IPS-18c (cell line): ENCODE data around the gene AFF3.

ENCODE experiments used
- H3K4me3 ChIP-seq: 2 replicates; pipeline ENCODE4 v1.7.0; 2013; ENCODE audit warnings: low read depth, mild to moderate bottlenecking, low read length, moderate library complexity; ENCODE audit not compliant: insufficient read depth
- H3K9me3 ChIP-seq: one replicate; pipeline ENCODE4 v1.6.1; 2013; ENCODE audit warnings: mild to moderate bottlenecking, low read length, moderate library complexity; ENCODE audit not compliant: control insufficient read depth, insufficient read depth

AFF3 gene

GRCh38 chr2:99701503-99701902 is 440.9 kb downstream of the AFF3 start:
- H3K9me3 ChIP-seq: no peaks in the 10 kb centered on the region
- H3K4me3 ChIP-seq: no peak overlapping the region

DNA sequence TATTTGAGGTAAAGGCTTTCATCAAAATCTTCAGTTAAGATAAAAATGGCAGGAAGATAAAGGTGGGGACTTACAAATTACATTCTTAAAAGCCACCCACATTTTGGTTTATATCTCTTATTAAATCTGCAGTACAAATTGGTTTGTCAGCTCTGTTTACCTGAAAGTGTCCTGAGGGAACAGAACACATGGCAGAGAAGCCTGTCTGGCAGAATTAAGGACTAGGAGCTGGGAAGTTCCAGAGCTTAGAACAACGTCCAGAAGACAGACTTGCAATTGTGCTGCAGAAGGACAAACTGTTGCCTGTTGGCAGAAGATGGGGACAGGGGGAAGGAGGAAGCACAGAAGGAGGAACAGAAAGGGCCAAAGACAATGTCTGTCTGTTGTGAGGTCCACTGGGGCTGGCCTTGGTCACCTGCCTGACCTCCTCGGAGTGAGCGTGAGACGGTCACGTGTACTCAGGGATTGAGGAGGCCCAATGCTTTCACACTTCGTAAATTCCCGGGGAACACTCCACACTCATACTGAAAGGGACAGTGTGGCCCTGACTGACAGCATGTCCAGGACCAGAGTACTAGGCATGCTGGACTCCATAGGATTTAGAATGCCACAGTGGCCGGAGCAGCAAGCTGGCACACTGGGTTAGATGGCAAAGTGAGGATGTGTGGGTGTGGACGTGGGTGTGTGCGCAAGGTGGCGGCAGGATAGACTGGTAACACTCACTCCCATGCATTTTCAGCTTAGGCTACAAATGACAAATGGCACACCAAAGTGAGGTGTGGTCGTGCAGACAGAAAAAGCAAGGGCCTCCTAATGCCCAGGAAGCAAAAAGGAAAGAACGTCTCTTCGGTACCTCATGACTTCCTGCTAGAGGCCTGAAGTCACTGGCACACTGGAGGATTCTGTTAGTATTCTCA is 441.6 kb downstream of the AFF3 start:
- Histone ChIP-seq H3K4me3 (no peak overlapping the region), H3K9me3 (no peaks in the 10 kb centered on the region)

GRCh38 chr2:99698896-99699295 is 443.5 kb downstream of the AFF3 start:
- Histone ChIP-seq H3K4me3 (no peak overlapping the region), H3K9me3 (no peaks in the 10 kb centered on the region)

DNA sequence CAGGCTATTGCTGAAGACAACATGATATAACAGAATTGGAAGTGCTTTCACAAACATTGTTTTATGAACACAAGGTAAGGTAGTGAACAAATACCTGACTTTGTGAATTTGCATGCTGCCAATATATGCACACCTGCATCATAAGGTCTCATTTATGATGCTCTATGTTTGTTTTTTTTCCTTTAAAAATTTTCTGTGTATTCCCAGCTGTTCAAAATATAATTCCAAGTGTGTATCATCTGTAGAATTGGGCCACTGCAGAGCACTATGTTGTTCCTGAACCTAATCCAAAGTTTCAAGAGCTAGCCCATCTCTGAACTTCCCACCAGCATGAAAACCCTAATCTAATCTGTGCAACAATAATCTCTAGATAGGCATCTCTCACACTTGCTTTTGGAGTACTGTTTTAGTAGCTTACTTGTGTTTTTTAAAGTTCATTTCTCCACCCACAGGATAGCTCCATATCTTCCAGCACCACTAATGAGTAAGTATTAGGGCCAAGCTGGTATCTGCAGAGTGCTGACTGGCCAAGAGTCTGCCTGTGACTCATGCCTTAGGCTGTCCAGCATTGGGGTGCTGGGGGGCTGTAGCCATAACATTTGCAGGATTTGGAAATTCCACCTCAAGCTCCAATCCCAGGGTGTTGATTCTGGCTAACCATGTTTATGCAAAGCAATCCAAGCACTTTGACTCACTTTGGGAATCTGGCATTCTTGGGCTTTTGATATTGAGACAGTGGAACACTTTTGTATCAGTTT is 444.4 kb downstream of the AFF3 start:
- Histone ChIP-seq H3K4me3 (no peak overlapping the region), H3K9me3 (no peaks in the 10 kb centered on the region)

- H3K4me3 ChIP-seq: no peak overlapping the region
- H3K9me3 ChIP-seq: no peaks in the 10 kb centered on the region
Measured at GRCh38 chr2:99695944-99696253, 446.5 kb downstream of the AFF3 start.

DNA sequence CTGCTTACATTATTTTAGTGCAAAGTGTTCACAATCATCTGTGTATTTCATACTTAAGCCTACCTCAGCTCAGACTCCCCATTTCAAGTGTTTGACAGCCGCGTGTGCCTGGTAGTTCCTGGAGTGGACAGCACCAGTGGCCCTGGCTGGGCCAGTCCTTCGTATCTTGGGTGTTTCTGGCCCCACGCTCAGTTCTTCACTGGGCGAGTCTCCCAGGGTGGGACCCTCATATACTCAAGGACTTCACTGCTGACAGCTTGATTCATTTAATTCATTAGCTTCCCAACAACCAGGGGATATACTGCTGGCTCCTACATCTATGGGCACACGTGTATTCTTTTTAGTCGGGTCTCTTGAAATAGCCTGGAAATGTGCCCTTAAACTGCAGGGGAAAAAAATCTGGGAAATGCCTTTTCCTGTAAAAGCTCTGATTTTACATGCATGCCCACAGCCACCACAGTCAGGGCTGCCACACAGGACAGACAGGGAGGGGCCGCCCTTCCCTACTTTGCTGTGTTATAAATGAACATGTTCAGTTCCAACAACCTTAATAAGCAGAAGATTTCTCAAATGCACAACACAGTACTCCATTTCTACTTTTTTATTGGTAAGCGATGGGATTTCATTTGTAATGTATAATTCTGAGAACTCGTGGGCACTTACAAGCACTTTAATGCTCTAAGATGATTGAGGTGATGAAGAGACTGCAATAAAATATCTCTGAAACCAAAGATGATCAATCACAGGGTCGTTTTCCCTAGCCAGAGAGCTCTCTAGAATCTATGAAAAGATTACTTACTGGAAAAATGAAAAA is 447.1 kb downstream of the AFF3 start:
- no peaks in the 10 kb centered on the region for H3K9me3 ChIP-seq
- H3K4me3 ChIP-seq: no peak overlapping the region

DNA sequence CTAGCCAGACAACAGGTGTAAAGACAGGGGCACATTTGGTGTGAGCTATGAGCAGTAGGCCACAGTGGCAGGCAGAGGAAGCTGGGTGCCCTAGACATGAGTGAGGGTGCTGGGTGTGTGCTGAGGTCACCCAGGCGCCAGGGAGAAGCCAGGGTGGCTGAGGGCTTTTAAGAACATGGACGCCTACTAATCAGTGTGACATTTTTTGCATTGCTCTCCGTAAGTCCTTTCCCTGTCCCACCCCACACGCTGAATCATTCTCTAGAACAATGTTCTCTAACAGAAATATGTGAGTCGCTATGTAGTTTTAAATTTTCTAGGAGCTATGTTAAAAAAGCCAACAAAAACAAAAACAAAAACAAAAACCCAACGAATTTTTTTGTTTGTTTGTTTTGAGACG is 448.1 kb downstream of the AFF3 start:
- Histone ChIP-seq H3K4me3 (no peak overlapping the region), H3K9me3 (no peaks in the 10 kb centered on the region)

- Histone ChIP-seq H3K9me3 (no peaks in the 10 kb centered on the region), H3K4me3 (no peak overlapping the region)
Measured at GRCh38 chr2:99692785-99693184, 449.6 kb downstream of the AFF3 start.

DNA sequence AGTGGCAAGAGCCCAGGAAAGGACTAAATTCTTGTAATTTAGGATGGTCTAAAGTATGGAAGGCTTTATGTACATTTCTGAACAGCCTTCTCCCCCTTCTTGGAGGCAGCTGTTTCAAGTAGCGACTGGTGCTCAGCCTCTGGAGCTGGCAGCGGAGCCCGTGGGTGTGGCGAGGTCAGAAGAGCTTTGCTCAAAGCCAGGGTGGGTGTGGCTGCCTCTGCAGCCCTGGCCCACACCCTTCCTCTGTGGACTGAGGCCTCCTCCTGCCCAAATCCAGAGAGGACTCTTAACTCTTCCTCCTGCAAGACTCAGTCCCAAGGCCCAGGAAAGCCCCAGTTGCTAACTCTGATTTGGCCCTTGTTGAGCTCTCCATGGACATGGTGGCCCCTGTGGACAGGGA is 450.5 kb downstream of the AFF3 start:
- no peaks in the 10 kb centered on the region for H3K9me3 ChIP-seq
- no peak overlapping the region for H3K4me3 ChIP-seq

DNA sequence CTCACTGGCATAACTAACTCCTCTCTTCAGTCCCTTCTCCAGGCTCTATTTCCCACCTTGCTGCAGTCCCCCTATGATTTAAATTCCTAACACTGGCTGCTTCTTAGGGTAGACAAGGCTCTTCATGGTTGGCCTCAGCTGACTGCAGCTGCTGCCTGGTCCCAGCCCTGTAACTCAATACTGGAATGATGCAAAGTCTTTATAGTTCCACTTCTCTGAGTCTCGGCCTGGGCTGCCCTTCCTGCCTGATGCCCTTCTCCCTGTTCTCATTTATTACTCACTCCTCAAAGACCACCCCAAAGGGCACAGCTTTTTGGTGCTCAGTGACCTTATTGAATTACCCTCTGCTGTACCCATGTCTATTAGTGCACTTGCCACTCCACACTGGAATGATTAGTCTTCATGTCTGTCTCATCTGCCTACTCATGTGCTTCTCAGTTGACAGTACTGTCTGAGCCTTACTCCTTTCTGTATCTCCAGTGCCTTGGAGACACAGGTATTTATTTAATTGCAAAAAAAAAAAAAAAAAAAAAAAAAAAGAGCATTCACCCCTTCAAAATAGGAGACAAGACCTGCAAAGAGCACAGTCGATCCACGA is 453.1 kb downstream of the AFF3 start:
- Histone ChIP-seq H3K4me3 (no peak overlapping the region), H3K9me3 (no peaks in the 10 kb centered on the region)

DNA sequence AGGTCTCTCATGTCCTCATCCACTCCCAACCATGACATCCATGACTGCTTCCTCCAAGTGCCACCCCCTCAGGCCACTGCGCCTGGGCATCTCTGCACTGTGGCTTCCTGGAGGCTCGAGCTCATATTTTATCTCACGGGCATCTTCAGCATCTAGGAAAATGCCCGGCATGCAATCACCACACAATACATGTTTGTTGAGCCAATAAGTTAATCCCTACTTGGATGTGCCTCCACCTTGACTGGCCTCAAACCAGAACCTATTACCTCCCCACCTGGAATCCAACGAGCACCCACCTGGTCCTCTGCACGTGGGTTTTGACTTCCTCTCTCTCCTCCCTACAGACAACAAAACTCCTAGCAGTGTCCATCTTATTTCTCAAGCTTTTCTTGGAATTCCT is 453.7 kb downstream of the AFF3 start:
- H3K4me3 ChIP-seq: no peak overlapping the region
- H3K9me3 ChIP-seq: no peaks in the 10 kb centered on the region

DNA sequence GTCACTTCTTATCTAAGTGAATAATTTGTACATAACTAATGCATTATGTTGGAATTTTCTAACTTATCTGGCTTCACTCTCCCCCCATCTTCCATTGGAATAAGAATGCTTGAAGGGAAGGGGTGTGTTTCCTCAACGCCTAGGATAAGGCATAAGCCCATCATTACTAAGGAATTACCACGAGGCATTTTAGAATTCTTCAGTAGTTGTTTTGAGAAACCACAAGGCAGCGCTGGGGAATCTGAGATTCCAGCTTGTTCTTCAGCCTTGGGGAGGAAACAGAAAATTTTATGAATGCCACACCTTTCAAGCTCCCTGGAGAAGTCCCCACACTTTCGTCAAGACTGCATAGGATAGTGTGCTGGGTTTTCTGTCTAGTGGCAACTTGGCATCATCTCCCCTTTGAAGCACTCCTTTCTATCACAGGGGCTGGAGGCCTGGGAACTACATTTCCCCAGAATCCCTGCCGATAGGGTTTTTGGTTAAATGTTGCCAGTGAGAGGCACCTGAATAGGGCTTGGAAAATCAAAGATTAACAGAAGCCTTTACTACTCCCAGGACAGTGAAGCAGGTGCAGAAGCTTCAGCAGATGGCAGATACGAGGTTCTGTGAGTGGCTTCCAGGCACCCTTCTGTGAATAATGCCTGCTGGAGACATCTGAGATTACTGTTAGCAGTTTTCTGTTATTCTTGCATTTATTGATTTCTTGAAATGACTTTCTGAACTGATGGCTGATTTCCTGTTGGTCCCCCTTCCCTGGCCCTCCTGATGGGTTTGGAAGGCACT is 459.9 kb downstream of the AFF3 start:
- H3K4me3 ChIP-seq: no peak overlapping the region

DNA sequence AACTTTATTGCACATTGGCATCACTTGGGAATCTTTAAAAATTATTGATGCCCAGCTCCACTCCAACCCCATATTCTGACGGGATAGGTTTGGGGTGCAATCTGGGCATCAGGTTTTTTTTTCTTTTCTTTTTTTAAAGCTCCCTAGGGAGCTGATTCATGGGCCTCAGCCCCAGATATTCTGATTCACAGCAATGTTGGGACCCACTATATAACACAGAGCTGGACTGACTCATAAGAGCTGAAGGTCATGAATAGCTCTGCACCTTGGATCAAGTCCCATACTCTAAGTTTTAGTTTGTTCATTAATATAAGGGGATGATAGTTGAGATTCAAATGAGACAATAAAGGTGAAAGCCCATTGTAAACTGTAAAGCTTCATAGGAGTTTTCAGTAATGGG is 461.4 kb downstream of the AFF3 start:
- Histone ChIP-seq H3K4me3 (no peak overlapping the region), H3K9me3 (peaks cover 3% of the 10 kb centered on the region)

More for the DNA sequence above, 459.9 kb downstream of the AFF3 start:
- peaks cover 3% of the 10 kb centered on the region for H3K9me3 ChIP-seq

GRCh38 chr2:99679518-99679917 is 462.9 kb downstream of the AFF3 start:
- no peak overlapping the region for H3K4me3 ChIP-seq

GRCh38 chr2:99678625-99679024 is 463.8 kb downstream of the AFF3 start:
- H3K9me3 ChIP-seq: peaks cover 3% of the 10 kb centered on the region
- no peak overlapping the region for H3K4me3 ChIP-seq

More at GRCh38 chr2:99679518-99679917, 462.9 kb downstream of the AFF3 start:
- H3K9me3 ChIP-seq: peaks cover 3% of the 10 kb centered on the region

DNA sequence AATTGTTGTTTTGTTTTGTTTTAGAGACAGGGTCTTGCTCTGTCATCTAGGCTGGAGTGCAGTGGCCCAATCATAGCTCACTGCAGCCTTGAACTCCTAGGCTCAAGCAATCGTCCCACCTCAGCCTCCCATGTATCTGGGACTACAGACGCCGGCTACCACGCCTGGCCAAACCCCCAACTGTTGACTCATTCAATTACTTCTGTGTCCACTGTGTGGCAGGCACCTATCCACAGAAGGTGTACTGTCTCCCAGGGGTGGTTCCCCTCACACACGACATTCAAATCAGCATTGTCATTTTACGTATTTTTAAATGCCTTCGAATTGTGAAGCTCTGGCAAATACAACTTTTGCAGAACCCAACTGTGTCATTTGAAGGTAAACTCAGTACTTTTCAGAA is 464.6 kb downstream of the AFF3 start:
- H3K9me3 ChIP-seq: peaks cover 3% of the 10 kb centered on the region

More for the DNA sequence above, 464.6 kb downstream of the AFF3 start:
- H3K4me3 ChIP-seq: no peak overlapping the region
